HEK293 (cell line): ENCODE data around the gene SESTD1.

Experiments used
- CTCF ChIA-PET: fragments of 350-600 bp; formaldehyde crosslinking; extraction: SDS; loops from one replicate; lab custom pipeline; 2021; ENCODE audit warnings: antibody characterized with exemption; lab: Yijun Ruan, JAX
- POLR2A ChIA-PET: fragments of 300-600 bp; formaldehyde crosslinking; extraction: SDS; loops from one replicate; lab custom pipeline; 2020; ENCODE audit warnings: antibody characterized with exemption, inconsistent platforms; lab: Yijun Ruan, JAX
- H3K27ac ChIP-seq: fragments of 200-500 bp; sonication (Bioruptor generic); 2 replicates; pipeline ENCODE4 v1.5.1; 2014; ENCODE audit warnings: low read depth, low read length, control low read depth, inconsistent platforms; ENCODE audit errors: extremely low read depth
- H3K36me3 ChIP-seq, 2 experiments: fragments of 200-500 bp in 1 of 2; sonication (Bioruptor generic) in 1 of 2; 1 replicate in 1 of 2; 2 replicates in 1 of 2; pipeline ENCODE4 v1.5.1; 2014 to 2017; ENCODE audit warnings: inconsistent platforms in 2 of 2, low read length in 2 of 2; ENCODE audit not compliant: control insufficient read depth in 2 of 2, insufficient read depth in 1 of 2
- H3K4me1 ChIP-seq: fragments of 200-500 bp; sonication (Bioruptor generic); 2 replicates; pipeline ENCODE4 v1.5.1; 2014; ENCODE audit warnings: mild to moderate bottlenecking, low read length, inconsistent platforms; ENCODE audit not compliant: control insufficient read depth, insufficient read depth
- H3K4me3 ChIP-seq: 2 replicates; pipeline ENCODE4 v1.5.1; 2011; ENCODE audit warnings: low read depth, mild to moderate bottlenecking, control low read depth, low read length, moderate library complexity
- H3K9me3 ChIP-seq: fragments of 200-500 bp; sonication (Bioruptor generic); 2 replicates; pipeline ENCODE4 v1.5.1; 2014; ENCODE audit warnings: low read depth, low read length, inconsistent platforms; ENCODE audit not compliant: control insufficient read depth, insufficient read depth
- INSM2 ChIP-seq: fragments of 450-650 bp; formaldehyde crosslinking; IDR thresholded peaks from 2 replicates; pipeline ENCODE4 v1.5.1; 2016; ENCODE audit warnings: missing biosample characterization, missing genetic modification characterization
- KLF1 ChIP-seq: fragments of 450-650 bp; formaldehyde crosslinking; IDR thresholded peaks from 2 replicates; pipeline ENCODE4 v1.5.1; 2016; ENCODE audit warnings: missing biosample characterization, missing genetic modification characterization
- KLF9 ChIP-seq: fragments of 450-650 bp; formaldehyde crosslinking; IDR thresholded peaks from 2 replicates; pipeline ENCODE4 v1.5.1; 2016; ENCODE audit warnings: missing biosample characterization, missing genetic modification characterization, low read depth
- REPIN1 ChIP-seq: fragments of 450-650 bp; formaldehyde crosslinking; IDR thresholded peaks from 2 replicates; pipeline ENCODE4 v1.5.1; 2017; ENCODE audit warnings: missing biosample characterization, missing genetic modification characterization, low read depth
- SCRT2 ChIP-seq: fragments of 450-650 bp; formaldehyde crosslinking; IDR thresholded peaks from 2 replicates; pipeline ENCODE4 v1.5.1; 2016; ENCODE audit warnings: missing biosample characterization, missing genetic modification characterization
- SETDB1 ChIP-seq: IDR thresholded peaks from one replicate; pipeline ENCODE4 v1.6.1; 2017; ENCODE audit warnings: mild to moderate bottlenecking, low read length, moderate library complexity, mixed read lengths; ENCODE audit not compliant: insufficient read length
- SP3 ChIP-seq: fragments of 450-650 bp; formaldehyde crosslinking; IDR thresholded peaks from 2 replicates; pipeline ENCODE4 v1.5.1; 2016; ENCODE audit warnings: missing biosample characterization, missing genetic modification characterization
- ZBTB20 ChIP-seq: fragments of 450-650 bp; formaldehyde crosslinking; IDR thresholded peaks from 2 replicates; pipeline ENCODE4 v1.5.1; 2016; ENCODE audit warnings: missing biosample characterization, missing genetic modification characterization
- ZFP3 ChIP-seq: fragments of 450-650 bp; formaldehyde crosslinking; IDR thresholded peaks from 2 replicates; pipeline ENCODE4 v1.5.1; 2016; ENCODE audit warnings: low read depth, missing biosample characterization, missing genetic modification characterization
- ZNF138 ChIP-seq: fragments of 450-650 bp; formaldehyde crosslinking; IDR thresholded peaks from 2 replicates; pipeline ENCODE4 v1.5.1; 2016; ENCODE audit warnings: missing biosample characterization, missing genetic modification characterization, borderline replicate concordance
- ZNF169 ChIP-seq: fragments of 450-650 bp; formaldehyde crosslinking; IDR thresholded peaks from 2 replicates; pipeline ENCODE4 v1.5.1; 2016; ENCODE audit warnings: missing biosample characterization, missing genetic modification characterization
- ZNF18 ChIP-seq: fragments of 450-650 bp; formaldehyde crosslinking; IDR thresholded peaks from 2 replicates; pipeline ENCODE4 v1.5.1; 2016; ENCODE audit warnings: missing biosample characterization, missing genetic modification characterization
- ZNF214 ChIP-seq: fragments of 450-650 bp; formaldehyde crosslinking; IDR thresholded peaks from 2 replicates; pipeline ENCODE4 v1.5.1; 2017; ENCODE audit warnings: missing biosample characterization, mild to moderate bottlenecking, missing genetic modification characterization, borderline replicate concordance
- ZNF335 ChIP-seq: fragments of 450-650 bp; formaldehyde crosslinking; conservative IDR thresholded peaks from 2 replicates; pipeline ENCODE4 v1.5.1; 2016; ENCODE audit warnings: missing biosample characterization, missing genetic modification characterization
- ZNF354C ChIP-seq: fragments of 450-650 bp; formaldehyde crosslinking; IDR thresholded peaks from 2 replicates; pipeline ENCODE4 v1.5.1; 2016; ENCODE audit warnings: missing biosample characterization, missing genetic modification characterization, low read depth, borderline replicate concordance
- ZNF37A ChIP-seq: fragments of 450-650 bp; IDR thresholded peaks from 2 replicates; pipeline ENCODE4 v1.5.1; 2018; ENCODE audit warnings: missing biosample characterization, missing genetic modification characterization
- ZNF600 ChIP-seq: fragments of 450-650 bp; formaldehyde crosslinking; IDR thresholded peaks from 2 replicates; pipeline ENCODE4 v1.5.1; 2016; ENCODE audit warnings: missing biosample characterization, missing genetic modification characterization
- ZNF626 ChIP-seq: fragments of 450-650 bp; sonication (Bioruptor Pico); formaldehyde crosslinking; IDR thresholded peaks from 2 replicates; pipeline ENCODE4 v1.5.1; 2018; ENCODE audit warnings: missing biosample characterization, missing genetic modification characterization, inconsistent platforms
- ZNF645 ChIP-seq: fragments of 450-650 bp; formaldehyde crosslinking; IDR thresholded peaks from 2 replicates; pipeline ENCODE4; 2016; ENCODE audit warnings: missing biosample characterization, missing genetic modification characterization
- ZNF677 ChIP-seq: fragments of 450-650 bp; IDR thresholded peaks from 2 replicates; pipeline ENCODE4 v1.5.0; 2018; ENCODE audit warnings: missing biosample characterization, mild to moderate bottlenecking, missing genetic modification characterization, moderate library complexity
- ZNF792 ChIP-seq: fragments of 450-650 bp; formaldehyde crosslinking; IDR thresholded peaks from 2 replicates; pipeline ENCODE4 v1.5.1; 2016; ENCODE audit warnings: missing biosample characterization, missing genetic modification characterization
- ZSCAN16 ChIP-seq: fragments of 450-650 bp; formaldehyde crosslinking; IDR thresholded peaks from 2 replicates; pipeline ENCODE4 v1.5.1; 2016; ENCODE audit warnings: missing biosample characterization, missing genetic modification characterization
- TF ChIP-seq, protein P1 (sequence below): fragments of 450-650 bp; formaldehyde crosslinking; IDR thresholded peaks from 2 replicates; pipeline ENCODE4 v1.5.1; 2016; ENCODE audit warnings: missing biosample characterization, missing genetic modification characterization
- TF ChIP-seq, protein P2 (sequence below): fragments of 450-650 bp; IDR thresholded peaks from 2 replicates; pipeline ENCODE4 v1.5.1; 2018; ENCODE audit warnings: missing biosample characterization, mild to moderate bottlenecking, missing genetic modification characterization

The SESTD1 gene

GRCh38 chr2:179264368-179265081 lies at the start of gene SESTD1:
Gene SESTD1, minus strand, starts transcription at chr2:179264832. Its CDS starts 72,991 bp downstream, at chr2:179191841.
- ChIA-PET POLR2A (no interaction called here), CTCF (no interaction called here)
- H3K4me3 ChIP-seq: peak within 1 kb of the TSS; percentile 86
- no peaks in the 10 kb centered on the region for H3K9me3 ChIP-seq
- H3K27ac ChIP-seq: peak within 1 kb of the TSS; percentile 61; the same call in 1 of the 2 replicates
- peaks cover 2% of the 10 kb centered on the region; the same call in 1 of the 2 replicates for H3K4me1 ChIP-seq
- peaks cover 0 to 2% of the 10 kb centered on the region in 2 experiments; a peak in 1 of 3 replicates for H3K36me3 ChIP-seq
- no peak for TF ChIP-seq ZNF214 (tag by site-specific recombination)
- peak; percentile 53; the same call in 1 of the 2 replicates for TF ChIP-seq SP3 (tag by site-specific recombination)
- no peak for TF ChIP-seq SCRT2 (tag by site-specific recombination)
- TF ChIP-seq ZNF37A: no peak
- TF ChIP-seq ZNF18 (tag by site-specific recombination): no peak
- TF ChIP-seq INSM2 (tag by site-specific recombination): no peak
- no peak for TF ChIP-seq REPIN1 (tag by site-specific recombination)
- no peak for TF ChIP-seq ZNF138 (tag by site-specific recombination)
- TF ChIP-seq SETDB1: no peak
- TF ChIP-seq ZBTB20: peak; percentile 35; the same call in 1 of the 2 replicates
- TF ChIP-seq, protein P1, sequence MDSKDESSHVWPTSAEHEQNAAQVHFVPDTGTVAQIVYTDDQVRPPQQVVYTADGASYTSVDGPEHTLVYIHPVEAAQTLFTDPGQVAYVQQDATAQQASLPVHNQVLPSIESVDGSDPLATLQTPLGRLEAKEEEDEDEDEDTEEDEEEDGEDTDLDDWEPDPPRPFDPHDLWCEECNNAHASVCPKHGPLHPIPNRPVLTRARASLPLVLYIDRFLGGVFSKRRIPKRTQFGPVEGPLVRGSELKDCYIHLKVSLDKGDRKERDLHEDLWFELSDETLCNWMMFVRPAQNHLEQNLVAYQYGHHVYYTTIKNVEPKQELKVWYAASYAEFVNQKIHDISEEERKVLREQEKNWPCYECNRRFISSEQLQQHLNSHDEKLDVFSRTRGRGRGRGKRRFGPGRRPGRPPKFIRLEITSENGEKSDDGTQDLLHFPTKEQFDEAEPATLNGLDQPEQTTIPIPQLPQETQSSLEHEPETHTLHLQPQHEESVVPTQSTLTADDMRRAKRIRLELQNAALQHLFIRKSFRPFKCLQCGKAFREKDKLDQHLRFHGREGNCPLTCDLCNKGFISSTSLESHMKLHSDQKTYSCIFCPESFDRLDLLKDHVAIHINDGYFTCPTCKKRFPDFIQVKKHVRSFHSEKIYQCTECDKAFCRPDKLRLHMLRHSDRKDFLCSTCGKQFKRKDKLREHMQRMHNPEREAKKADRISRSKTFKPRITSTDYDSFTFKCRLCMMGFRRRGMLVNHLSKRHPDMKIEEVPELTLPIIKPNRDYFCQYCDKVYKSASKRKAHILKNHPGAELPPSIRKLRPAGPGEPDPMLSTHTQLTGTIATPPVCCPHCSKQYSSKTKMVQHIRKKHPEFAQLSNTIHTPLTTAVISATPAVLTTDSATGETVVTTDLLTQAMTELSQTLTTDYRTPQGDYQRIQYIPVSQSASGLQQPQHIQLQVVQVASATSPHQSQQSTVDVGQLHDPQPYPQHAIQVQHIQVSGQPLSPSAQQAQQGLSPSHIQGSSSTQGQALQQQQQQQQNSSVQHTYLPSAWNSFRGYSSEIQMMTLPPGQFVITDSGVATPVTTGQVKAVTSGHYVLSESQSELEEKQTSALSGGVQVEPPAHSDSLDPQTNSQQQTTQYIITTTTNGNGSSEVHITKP (tag by site-specific recombination): no peak
- TF ChIP-seq ZNF600 (tag by site-specific recombination): no peak
- TF ChIP-seq KLF1 (tag by site-specific recombination): no peak
- no peak for TF ChIP-seq ZNF354C
- no peak for TF ChIP-seq ZNF792 (tag by site-specific recombination)
- no peak for TF ChIP-seq ZNF645 (tag by site-specific recombination)
- TF ChIP-seq KLF9: peak; percentile 47; the same call in 1 of the 2 replicates
- TF ChIP-seq, protein P2, sequence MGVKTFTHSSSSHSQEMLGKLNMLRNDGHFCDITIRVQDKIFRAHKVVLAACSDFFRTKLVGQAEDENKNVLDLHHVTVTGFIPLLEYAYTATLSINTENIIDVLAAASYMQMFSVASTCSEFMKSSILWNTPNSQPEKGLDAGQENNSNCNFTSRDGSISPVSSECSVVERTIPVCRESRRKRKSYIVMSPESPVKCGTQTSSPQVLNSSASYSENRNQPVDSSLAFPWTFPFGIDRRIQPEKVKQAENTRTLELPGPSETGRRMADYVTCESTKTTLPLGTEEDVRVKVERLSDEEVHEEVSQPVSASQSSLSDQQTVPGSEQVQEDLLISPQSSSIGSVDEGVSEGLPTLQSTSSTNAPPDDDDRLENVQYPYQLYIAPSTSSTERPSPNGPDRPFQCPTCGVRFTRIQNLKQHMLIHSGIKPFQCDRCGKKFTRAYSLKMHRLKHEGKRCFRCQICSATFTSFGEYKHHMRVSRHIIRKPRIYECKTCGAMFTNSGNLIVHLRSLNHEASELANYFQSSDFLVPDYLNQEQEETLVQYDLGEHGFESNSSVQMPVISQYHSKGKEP (tag by site-specific recombination): no peak
- no peak for TF ChIP-seq ZNF677 (tag by site-specific recombination)
- no peak for TF ChIP-seq ZNF169 (tag by site-specific recombination)
- no peak for TF ChIP-seq ZSCAN16 (tag by site-specific recombination)
- TF ChIP-seq ZFP3 (tag by site-specific recombination): no peak
- peak; percentile 61; the same call in 1 of the 2 replicates for TF ChIP-seq ZNF335 (tag by site-specific recombination)
- no peak for TF ChIP-seq ZNF626 (tag by site-specific recombination)
